HG03159 (cell line): ENCODE results near the gene EVA1A.
"Not testable (repeated sequence)": the region's sequence is repeated elsewhere in the genome, so short reads cannot be mapped to it uniquely, and the experiment has no call there.

ENCODE experiments used
- ATAC-seq: cut with Tn5 transposase; IDR thresholded peaks from one replicate; pipeline ENCODE4 v1.9.1; 2021; ENCODE audit warnings: mild to moderate bottlenecking, moderate library complexity; ENCODE audit not compliant: unreplicated experiment

Gene EVA1A

GRCh38 chr2:75489721-75490120, 71.0 kb downstream of the EVA1A start:
- ATAC-seq = no peak

- ATAC-seq = no peak
Observed at GRCh38 chr2:75488157-75488556, 72.6 kb downstream of the EVA1A start.

GRCh38 chr2:75486735-75487134, 74.0 kb downstream of the EVA1A start:
- not testable (repeated sequence) for ATAC-seq

DNA sequence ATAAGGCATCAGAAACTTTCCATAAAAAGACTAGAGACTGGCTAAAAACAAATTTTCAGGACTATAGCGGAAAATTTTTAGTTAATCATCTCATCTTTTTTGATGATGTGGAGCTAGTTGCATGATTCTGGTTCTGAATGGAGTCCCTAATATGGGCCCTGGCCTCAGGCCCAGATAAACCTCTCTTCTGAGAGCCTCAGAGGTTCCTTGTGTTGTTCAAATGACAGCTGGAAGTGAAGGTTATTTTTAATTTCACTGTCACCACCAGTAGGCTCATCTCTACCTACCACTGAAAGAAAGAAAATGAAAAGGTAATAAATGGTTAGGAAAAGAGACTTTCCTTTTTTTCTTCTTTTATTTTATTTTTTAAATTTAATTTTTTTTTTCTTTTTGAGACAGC, 75.9 kb downstream of the EVA1A start:
- ATAC-seq = no peak

- no peak for ATAC-seq
Observed at GRCh38 chr2:75483878-75484277, 76.9 kb downstream of the EVA1A start.

DNA sequence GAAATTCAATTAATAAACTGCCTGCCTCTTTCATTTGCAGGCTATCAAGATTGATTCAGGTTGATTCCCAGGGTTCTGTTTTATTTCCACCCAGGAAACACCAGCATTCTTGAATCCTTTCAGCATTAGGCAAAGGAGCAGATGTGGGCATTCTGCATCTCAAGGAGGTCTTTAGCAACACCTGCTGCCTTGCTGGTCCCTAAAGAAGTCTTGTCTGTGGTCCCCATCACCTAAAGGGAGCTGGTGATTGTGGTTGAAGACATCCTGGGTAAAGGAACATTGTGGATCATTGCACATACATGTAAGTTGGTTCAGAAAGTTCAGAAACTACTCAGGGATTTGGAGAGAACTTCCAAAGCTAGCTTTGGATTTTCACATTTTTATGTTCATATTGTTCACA, 78.3 kb downstream of the EVA1A start:
- no peak for ATAC-seq

DNA sequence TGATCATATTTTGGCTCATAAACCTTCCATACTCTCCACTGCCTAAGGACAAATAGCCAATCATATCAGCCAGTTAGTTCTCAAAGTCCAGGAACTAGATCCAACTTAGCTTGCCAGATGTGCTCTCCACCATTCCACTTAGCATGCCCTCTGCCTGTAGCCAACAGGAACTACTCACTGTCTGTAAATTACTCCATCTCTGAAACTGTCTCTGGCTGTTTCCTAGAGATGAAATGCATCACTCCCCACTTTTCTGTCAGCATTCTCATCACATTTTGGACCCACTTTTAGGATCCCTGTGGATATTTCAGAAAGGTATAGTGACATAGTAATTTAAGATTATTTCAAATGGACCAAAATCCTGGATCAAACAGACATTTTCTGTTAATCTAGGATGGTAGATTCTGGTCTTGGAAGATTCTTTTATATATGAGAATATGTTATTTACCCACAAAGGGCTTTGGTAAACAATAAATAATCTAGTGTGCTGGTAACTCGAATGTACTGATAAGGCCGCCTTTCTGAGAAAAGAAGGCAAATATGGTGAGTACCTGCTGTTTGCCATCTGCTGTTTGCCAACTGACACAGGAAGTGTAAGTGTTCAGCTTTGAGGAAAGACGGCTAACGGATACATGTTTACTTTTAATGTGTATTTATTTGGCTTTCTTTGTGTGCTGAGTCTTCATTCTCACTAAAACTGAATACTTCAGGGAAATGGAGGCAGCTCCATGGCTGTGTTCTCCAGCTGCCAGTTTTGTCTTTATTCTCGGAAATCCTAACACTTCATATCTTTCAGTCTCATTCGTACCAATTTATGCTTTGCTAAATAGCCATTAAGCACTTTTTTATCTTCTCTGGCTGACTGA, 79.5 kb downstream of the EVA1A start:
- no peak for ATAC-seq

DNA sequence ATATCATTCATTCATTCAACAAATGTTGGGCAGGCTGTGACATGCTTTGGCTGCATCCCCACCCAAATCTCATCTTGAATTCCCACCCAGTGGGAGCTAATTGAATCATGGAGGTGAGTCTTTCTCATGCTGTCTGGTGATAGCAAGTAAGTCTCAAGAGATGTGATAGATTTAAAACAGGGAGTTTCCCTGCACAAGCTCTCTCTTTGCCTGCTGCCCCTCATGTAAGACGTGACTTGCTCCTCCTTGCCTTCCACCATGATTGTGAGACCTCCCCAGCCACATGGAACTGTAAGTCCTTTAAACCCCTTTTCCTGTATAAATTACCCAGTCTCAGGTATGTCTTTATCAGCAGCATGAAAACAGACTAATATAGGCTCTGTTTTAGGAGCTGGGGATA, 83.0 kb downstream of the EVA1A start:
- not testable (repeated sequence) for ATAC-seq

- no peak for ATAC-seq
Observed at GRCh38 chr2:75476761-75477160, 84.0 kb downstream of the EVA1A start.

- no peak for ATAC-seq
Observed at GRCh38 chr2:75475976-75476375, 84.8 kb downstream of the EVA1A start.

GRCh38 chr2:75475049-75475448, 85.7 kb downstream of the EVA1A start:
- no peak for ATAC-seq

GRCh38 chr2:75474115-75474514, 86.6 kb downstream of the EVA1A start:
- no peak for ATAC-seq

DNA sequence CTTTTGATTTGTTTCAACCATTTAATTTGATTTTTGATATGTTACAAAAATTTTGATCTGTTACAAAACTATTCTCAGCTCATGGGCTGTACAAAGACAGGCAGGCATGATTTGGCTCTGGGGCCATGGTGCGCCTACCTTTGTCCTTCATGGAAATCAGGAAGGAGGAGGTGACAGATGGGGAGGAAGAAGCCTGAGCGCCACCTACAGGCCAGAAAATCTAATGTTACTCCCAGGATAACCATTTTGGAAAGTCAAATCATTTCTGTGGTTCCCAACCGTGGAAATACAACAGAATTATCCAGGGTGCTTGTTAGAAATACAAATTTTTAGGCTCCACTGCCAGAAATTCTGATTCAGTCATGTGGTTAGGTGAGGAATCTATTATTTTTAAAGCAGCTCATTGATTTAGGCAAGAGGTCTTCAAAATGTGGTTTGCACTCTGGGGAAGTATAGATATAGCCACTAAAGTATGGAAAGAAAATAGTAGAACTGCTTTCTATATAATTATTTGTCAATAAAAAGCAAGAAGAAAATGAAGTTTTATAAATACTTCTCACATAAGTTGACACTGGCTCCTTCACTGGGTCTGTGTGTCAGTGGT, 93.9 kb downstream of the EVA1A start:
- ATAC-seq = no peak

- ATAC-seq = no peak
Observed at GRCh38 chr2:75465317-75465984, 95.3 kb downstream of the EVA1A start.

- no peak for ATAC-seq
Observed at GRCh38 chr2:75464348-75464946, 96.3 kb downstream of the EVA1A start.

- no peak for ATAC-seq
Observed at GRCh38 chr2:75462721-75463120, 98.0 kb downstream of the EVA1A start.

DNA sequence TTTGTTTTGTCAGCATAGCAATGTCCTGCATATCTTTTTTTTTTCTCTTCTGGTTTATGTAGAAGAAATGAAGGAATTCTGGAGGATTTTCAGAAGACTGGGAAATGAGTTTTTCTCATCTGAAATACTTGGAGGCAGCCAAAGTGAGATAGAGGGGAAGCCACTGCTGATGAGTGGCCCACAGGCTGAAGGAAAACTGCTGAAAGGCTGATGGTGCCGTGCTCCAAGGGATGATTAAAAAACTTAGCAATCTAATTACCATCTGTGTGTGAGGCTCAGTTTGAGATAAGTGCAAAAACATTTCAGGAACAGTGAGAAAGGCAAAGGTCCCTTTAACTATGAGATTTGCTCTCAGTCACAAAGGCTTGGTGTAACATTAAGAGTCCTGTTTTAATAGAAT, 98.5 kb downstream of the EVA1A start:
- no peak for ATAC-seq

- ATAC-seq = no peak
Observed at GRCh38 chr2:75460630-75461029, 100.1 kb downstream of the EVA1A start.

GRCh38 chr2:75459565-75460310, 101.0 kb downstream of the EVA1A start:
- ATAC-seq = no peak

- no peak for ATAC-seq
Observed at GRCh38 chr2:75458201-75458600, 102.5 kb downstream of the EVA1A start.

DNA sequence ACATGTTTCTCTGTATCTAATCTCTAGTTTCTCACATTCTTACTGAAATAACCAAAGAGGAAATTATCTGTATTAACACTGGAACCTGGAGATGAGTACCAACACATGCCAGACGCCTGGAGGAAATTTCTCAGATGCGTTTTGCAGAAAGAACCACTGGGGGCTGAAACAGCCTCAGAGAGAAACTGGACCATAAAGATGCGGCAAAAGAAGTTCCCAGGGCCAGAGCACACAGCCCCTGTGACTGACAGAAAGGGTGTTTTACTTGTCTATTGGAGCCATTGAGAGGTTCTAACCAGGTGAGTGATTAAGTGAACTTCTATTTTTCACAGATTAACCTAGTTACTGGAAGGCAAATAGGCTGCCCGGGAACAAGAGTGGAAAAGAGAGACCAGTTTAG, 103.9 kb downstream of the EVA1A start:
- ATAC-seq = no peak
